Osteocyte (in vitro differentiated cells): ENCODE measurements around the gene C14orf119. TPM values are rescaled to one million over a fixed set of nuclear protein-coding genes. Genes with fewer than 3 reads are reported as not detected.

Experiments
- DNase-seq: peaks from one replicate; pipeline ENCODE4 v3.0.0; 2021; ENCODE audit warnings: mixed read lengths; ENCODE audit not compliant: unreplicated experiment; ENCODE audit errors: extremely low spot score
- H3K27ac Mint-ChIP-seq: one replicate; pipeline ENCODE4 v1.8.0; 2021; ENCODE audit warnings: mild to moderate bottlenecking, mixed read lengths; ENCODE audit not compliant: unreplicated experiment
- H3K27me3 Mint-ChIP-seq: one replicate; pipeline ENCODE4 v1.8.0; 2021; ENCODE audit warnings: mixed read lengths; ENCODE audit not compliant: unreplicated experiment
- H3K36me3 Mint-ChIP-seq: one replicate; pipeline ENCODE4 v1.8.0; 2021; ENCODE audit warnings: mixed read lengths; ENCODE audit not compliant: unreplicated experiment
- H3K4me1 Mint-ChIP-seq: one replicate; pipeline ENCODE4 v1.8.0; 2021; ENCODE audit warnings: mixed read lengths; ENCODE audit not compliant: unreplicated experiment
- H3K4me3 Mint-ChIP-seq: one replicate; pipeline ENCODE4 v1.8.0; 2021; ENCODE audit warnings: mild to moderate bottlenecking, moderate library complexity, mixed read lengths; ENCODE audit not compliant: unreplicated experiment
- H3K9me3 Mint-ChIP-seq: one replicate; pipeline ENCODE4 v1.8.0; 2021; ENCODE audit warnings: mixed read lengths; ENCODE audit not compliant: unreplicated experiment
- total RNA-seq: library from RNA; stranded (reverse); gene quantifications from 2 replicates; pipeline ENCODE4 v1.2.1, GENCODE V29; 2021
- TF ChIP-seq, protein P1 (sequence below): fragments of 200-600 bp; sonication (generic); IDR thresholded peaks from 2 replicates; pipeline ENCODE4 v1.5.0; 2021; ENCODE audit warnings: antibody characterized with exemption, mild to moderate bottlenecking, moderate library complexity

C14orf119 gene
- total RNA-seq, 1 donor from 2014 or later, result 61.3 TPM

DNA sequence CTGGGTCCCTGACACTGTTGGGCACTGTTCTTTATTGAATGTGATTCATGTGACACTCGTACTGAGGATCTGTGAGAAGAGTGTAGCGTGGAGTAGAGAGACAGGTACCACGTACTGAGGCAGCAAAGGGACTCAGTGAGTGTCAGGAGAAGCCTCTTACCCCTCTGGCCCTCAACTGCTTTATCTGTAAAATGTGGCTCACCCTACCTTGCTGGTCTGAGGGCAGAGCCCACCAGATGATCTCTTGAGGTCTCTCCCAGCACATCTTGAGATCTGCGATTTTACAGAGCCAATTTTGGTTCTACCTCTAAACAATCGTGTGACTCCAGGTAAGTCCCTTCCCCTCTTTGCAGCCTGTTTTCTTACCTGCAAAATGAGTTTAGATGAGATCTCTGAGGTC is 20.6 kb downstream of the C14orf119 start:
- Mint-ChIP-seq H3K9me3 (no peaks in the 10 kb centered on the region), H3K27ac (no peak overlapping the region), H3K4me1 (peaks cover 29% of the 10 kb centered on the region), H3K4me3 (no peak overlapping the region), H3K36me3 (no peaks in the 10 kb centered on the region), H3K27me3 (no peaks in the 10 kb centered on the region)
- TF ChIP-seq, protein P1, sequence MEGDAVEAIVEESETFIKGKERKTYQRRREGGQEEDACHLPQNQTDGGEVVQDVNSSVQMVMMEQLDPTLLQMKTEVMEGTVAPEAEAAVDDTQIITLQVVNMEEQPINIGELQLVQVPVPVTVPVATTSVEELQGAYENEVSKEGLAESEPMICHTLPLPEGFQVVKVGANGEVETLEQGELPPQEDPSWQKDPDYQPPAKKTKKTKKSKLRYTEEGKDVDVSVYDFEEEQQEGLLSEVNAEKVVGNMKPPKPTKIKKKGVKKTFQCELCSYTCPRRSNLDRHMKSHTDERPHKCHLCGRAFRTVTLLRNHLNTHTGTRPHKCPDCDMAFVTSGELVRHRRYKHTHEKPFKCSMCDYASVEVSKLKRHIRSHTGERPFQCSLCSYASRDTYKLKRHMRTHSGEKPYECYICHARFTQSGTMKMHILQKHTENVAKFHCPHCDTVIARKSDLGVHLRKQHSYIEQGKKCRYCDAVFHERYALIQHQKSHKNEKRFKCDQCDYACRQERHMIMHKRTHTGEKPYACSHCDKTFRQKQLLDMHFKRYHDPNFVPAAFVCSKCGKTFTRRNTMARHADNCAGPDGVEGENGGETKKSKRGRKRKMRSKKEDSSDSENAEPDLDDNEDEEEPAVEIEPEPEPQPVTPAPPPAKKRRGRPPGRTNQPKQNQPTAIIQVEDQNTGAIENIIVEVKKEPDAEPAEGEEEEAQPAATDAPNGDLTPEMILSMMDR, result no peak
- no peak for DNase-seq

DNA sequence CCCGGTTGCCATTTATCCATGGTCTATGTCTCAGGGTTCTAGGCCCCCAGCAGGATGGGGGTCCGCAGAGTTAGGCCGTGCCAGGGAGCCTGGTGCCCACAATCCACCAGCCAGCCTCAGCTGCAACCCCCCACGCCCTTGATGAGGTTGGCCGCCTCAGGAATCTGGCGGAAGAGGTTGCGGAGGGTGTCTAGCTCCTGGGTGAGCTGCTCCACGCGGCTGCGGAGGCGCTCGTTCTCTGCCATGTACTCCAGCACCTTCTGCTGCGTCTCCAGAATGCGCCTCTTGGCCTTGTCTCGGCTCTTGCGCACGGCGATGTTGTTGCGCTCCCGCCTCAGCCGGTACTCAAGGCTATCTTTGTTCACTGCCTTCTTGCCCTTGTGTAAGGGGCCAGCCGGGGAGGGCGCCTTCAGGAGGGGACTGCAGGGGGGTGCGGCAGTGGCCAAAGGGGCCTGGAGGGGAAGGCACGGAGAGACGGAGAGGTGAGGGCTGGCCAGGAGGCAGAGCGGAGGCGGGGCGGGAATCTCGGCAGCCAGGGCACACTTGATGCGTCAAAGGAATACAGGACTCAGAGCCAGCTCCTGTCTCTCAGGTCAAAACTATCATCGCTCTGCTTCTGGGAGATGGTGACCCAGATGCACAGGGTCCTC is 22.2 kb downstream of the C14orf119 start:
- H3K4me1 Mint-ChIP-seq, result peaks cover 35% of the 10 kb centered on the region
- no peak overlapping the region for H3K4me3 Mint-ChIP-seq
- TF ChIP-seq, protein P1, result no peak
- H3K36me3 Mint-ChIP-seq, result no peaks in the 10 kb centered on the region
- no peak overlapping the region for H3K27ac Mint-ChIP-seq
- H3K27me3 Mint-ChIP-seq, result no peaks in the 10 kb centered on the region
- no peak for DNase-seq
- no peaks in the 10 kb centered on the region for H3K9me3 Mint-ChIP-seq

DNA sequence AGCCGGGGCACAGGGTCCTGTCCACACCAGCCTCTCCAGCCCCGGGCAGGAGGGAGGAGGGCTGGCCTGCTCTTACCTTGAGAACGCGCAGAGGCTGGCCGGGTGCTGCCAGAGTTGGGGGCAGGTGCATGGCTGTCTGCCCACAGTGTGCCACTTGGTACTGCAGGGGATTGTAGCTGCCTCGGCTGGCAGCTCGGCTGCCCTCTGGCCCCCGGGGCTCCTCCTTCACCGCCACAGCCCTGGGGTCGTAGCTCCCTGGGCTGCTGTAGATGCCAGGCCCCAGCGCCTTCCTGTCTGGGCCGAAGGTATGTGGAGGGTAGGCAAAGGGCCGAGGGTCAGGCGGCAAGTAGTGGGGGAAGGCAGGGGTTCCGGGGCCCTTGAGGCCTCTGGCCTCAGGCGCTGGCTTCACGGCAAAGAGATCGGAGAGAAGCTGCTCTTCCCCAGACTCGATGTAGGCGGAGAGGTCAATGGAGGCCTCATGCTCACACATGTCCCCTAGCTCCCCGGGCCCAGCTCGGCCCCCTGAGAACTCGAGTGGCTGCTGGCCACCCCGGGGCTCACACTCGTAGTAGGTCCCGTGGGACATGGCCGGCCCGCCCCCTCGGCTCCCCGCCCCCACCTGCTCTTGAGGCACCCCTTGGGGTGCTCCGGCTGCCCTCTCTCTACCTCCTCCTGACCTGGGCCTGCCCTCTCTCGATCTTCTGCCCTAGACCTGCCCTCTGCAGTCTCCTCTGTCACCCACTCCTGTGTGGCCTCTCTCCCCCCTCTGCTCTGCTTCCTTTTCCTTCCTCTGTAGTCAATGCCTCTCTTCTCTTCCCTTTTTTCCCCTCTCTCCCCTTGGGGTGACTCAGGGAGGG is 23.4 kb downstream of the C14orf119 start, which contains the start of gene CEBPE:
Gene CEBPE (minus strand): TSS at position 750 of the 857 bp plus-strand sequence. CDS start 164 bp downstream, at position 586.
- no peaks in the 10 kb centered on the region for H3K36me3 Mint-ChIP-seq
- no peak within 1 kb of the TSS for H3K27ac Mint-ChIP-seq
- H3K9me3 Mint-ChIP-seq, result no peaks in the 10 kb centered on the region
- H3K4me3 Mint-ChIP-seq, result no peak within 1 kb of the TSS
- H3K4me1 Mint-ChIP-seq, result peaks cover 26% of the 10 kb centered on the region
- no peak for DNase-seq
- TF ChIP-seq, protein P1, result no peak
- H3K27me3 Mint-ChIP-seq, result peaks cover 2% of the 10 kb centered on the region

DNA sequence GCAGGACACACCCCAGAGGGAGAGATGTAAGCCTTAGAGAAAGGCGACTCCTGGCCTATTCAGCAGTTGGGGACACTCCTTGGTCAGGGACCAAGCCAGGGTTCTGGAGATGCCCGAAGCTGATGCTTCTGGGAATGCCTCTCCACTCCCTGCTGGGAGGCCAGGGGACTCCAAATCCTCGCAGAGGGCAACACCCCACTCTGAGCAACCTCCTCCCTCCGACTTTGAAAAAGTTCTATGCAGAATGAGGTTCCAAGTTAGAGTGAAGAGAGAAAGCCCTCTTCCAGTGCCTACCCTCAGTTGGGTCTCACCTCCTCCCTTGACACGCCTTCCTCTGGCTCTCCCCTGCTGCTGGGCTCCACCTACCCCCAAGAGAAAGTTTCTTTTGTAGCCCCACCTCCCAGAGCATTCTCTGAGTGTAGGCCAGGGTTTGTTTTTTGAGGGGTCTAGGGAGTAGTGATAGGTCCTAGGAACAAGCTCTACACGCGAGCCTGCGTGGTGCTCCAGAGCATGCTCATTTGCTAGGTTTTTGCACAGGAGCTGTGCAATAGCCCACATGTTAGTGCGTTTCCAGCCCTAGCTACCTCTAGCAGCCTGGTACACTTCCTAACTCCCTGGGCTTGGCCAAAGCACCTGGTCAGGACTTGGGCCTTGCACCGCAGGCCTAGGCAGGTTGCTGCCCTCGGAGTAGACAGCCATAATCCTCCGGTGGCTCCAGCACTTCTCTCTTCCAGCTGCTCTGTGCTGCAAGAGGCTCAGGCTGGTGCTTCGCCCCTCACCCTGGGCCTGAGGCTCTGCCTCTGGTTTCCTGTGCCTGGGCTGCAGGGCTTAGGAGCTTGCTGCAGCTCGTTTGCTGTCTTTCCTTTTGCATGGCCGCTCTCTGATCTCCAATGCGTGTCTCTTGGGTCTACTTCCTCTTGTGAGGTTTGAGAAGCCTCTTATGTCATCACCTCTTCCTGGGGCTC is 24.3 kb downstream of the C14orf119 start:
- no peak overlapping the region for H3K27ac Mint-ChIP-seq
- TF ChIP-seq, protein P1, result no peak

More for the DNA sequence above, 24.3 kb downstream of the C14orf119 start:
- H3K4me3 Mint-ChIP-seq, result no peak overlapping the region
- no peaks in the 10 kb centered on the region for H3K36me3 Mint-ChIP-seq
- DNase-seq, result no peak
- peaks cover 7% of the 10 kb centered on the region for H3K27me3 Mint-ChIP-seq
- H3K4me1 Mint-ChIP-seq, result peaks cover 17% of the 10 kb centered on the region
- no peaks in the 10 kb centered on the region for H3K9me3 Mint-ChIP-seq
